ENCODE results near the gene NXN.
"Not testable (repeated sequence)": the region's sequence is repeated elsewhere in the genome, so short reads cannot be mapped to it uniquely, and the experiment has no call there.

The NXN gene

GRCh38 chr17:795276-795675 lies 184.3 kb downstream of the NXN start:
- DNase-seq, result no peak

GRCh38 chr17:794876-795275 lies 184.7 kb downstream of the NXN start:
- DNase-seq, result peak; percentile 19 to 77

GRCh38 chr17:792277-792676 lies 187.3 kb downstream of the NXN start:
- no peak for DNase-seq

GRCh38 chr17:791829-792228 lies 187.7 kb downstream of the NXN start:
- DNase-seq, result no peak

- DNase-seq, result not testable (repeated sequence)
Measured at GRCh38 chr17:790874-791247, 188.7 kb downstream of the NXN start.

- DNase-seq, result not testable (repeated sequence)
Measured at GRCh38 chr17:789931-790873, 189.4 kb downstream of the NXN start.

- no peak for DNase-seq
Measured at GRCh38 chr17:789160-789840, 190.3 kb downstream of the NXN start.

GRCh38 chr17:788551-788950 lies 191.0 kb downstream of the NXN start:
- DNase-seq, result no peak

- no peak for DNase-seq
Measured at GRCh38 chr17:787641-788221, 191.8 kb downstream of the NXN start.

- DNase-seq, result not testable (repeated sequence)
Measured at GRCh38 chr17:785901-786300, 193.7 kb downstream of the NXN start.

GRCh38 chr17:784143-784542 lies 195.4 kb downstream of the NXN start:
- no peak for DNase-seq

GRCh38 chr17:781805-782731 lies 197.5 kb downstream of the NXN start, which contains the start of the genes GLOD4 and MRM3:
TSS of gene GLOD4 (minus strand) at chr17:782280. CDS start at chr17:782255, 25 bp downstream.
TSS of gene MRM3 (plus strand) at chr17:782353. CDS start at chr17:782379, 26 bp downstream.
- DNase-seq, result peak; percentile 68 to 79

- DNase-seq, result no peak
Measured at GRCh38 chr17:778096-778495, 201.5 kb downstream of the NXN start.

GRCh38 chr17:774313-774584 lies 205.3 kb downstream of the NXN start:
- DNase-seq, result no peak

GRCh38 chr17:773467-774312 lies 205.9 kb downstream of the NXN start:
- no peak for DNase-seq

GRCh38 chr17:773016-773415 lies 206.6 kb downstream of the NXN start:
- DNase-seq, result no peak

- no peak for DNase-seq
Measured at GRCh38 chr17:767076-767475, 212.5 kb downstream of the NXN start.

- no peak for DNase-seq
Measured at GRCh38 chr17:760371-760770, 219.2 kb downstream of the NXN start.

- DNase-seq, result no peak
Measured at GRCh38 chr17:759964-760363, 219.6 kb downstream of the NXN start.

- DNase-seq, result not testable (repeated sequence)
Measured at GRCh38 chr17:756010-756567, 223.5 kb downstream of the NXN start.

GRCh38 chr17:755319-755961 lies 224.1 kb downstream of the NXN start:
- not testable (repeated sequence) for DNase-seq
